GM19372 (cell line): ENCODE data around the gene RASSF1.

Source experiments
- ATAC-seq: cut with Tn5 transposase; IDR thresholded peaks from one replicate; pipeline ENCODE4 v1.9.1; 2021; ENCODE audit warnings: mild to moderate bottlenecking, low read depth, moderate library complexity; ENCODE audit not compliant: unreplicated experiment

The RASSF1 gene

DNA sequence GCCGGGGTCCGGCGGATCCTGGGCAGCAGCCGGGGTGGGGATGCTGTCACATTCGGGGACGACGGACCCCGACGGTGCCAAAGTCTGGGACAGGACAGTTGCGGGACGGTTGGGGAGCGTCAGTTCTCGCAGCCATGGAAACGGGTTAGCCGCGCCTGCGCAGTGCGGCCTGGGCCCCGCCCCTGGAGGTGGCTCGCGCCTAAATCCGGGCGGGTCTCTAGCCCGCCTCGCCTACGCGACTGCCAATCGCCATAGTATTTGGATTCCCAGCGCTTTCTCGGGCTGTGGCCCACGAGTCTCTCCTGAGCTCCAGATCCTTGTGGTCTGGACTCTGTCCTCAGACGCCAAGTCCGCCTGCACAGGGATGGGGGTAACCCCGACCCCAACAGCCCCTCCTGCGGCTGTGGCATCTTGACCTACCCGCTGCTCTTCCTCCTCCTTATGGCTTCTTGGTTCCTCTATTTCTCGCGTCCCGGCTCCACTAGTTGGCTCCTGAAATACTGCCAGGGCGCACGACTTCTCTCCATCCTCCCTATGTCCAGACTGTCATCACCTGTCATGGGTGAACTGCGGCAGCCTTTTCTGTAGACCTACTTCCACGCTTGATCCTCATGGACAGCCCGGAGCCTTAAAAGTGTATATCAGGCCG, 5.1 kb upstream of the RASSF1 start, which contains the start of gene ZMYND10:
Gene ZMYND10 (minus strand): TSS at position 147 of the 649 bp plus-strand sequence. CDS start 153 bp downstream, outside the sequence.
- no peak for ATAC-seq

GRCh38 chr3:50345008-50345407, 4.4 kb upstream of the RASSF1 start:
- no peak for ATAC-seq

DNA sequence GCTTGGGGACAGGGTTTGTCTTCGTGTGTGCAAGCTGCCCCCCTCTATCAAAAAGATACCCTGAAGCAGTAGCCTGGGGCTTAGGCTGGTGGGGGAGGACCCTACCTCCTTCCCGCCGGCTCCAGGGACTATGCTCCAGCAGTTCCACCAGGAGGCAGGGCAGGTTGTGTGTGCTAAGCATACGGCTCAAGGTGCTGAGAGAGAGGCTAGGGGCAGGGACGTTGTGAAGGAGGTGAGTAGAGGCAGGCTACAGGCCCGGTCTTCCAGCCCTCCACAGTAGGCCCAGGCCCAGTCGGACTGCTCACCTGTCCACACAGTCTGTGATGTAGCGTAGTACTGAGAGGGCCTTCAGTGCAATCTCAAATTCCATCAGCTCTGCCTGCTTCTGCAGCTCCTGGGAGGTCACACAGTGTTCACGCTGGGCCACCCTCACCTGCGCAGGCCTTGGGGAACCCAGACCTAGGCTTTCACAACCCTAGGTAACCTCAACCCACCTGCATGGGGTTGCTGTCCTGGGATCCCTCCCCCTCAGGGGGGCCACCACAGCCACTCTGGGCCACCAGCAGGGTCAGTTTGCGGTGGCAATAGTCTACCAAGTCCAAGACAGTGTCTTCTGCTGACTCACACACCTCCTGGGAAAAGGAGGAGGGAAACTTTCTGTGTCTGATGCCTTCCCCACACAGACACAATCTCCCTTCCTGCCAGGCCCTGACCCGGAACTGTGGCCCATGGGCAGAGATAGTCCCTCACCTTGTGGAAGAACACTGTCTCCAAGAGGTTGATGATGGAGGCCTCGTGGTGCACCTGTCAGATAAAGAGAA, 2.4 kb upstream of the RASSF1 start:
- no peak for ATAC-seq

GRCh38 chr3:50341996-50342650, 1.5 kb upstream of the RASSF1 start:
- ATAC-seq, result no peak

DNA sequence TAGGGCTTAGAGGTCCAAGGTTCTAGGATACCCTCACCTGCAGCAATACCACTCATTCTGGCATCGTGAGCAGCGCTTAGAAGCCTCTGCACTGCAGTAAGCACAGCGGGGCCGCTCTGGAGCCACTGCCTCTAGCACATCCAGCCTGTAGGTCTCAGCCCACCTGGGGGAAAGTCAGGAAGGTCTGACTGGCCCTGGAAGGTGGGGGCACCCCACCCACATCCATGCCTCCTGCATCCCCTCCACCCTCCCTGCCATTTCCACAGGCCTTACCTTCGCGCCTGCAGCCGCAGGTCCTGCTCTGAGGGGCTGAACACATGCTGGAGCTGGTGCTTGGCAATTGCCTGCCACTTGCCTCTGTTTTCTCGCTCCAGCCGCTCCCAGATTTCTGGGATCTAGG, 901 bp upstream of the RASSF1 start:
- ATAC-seq, result no peak

DNA sequence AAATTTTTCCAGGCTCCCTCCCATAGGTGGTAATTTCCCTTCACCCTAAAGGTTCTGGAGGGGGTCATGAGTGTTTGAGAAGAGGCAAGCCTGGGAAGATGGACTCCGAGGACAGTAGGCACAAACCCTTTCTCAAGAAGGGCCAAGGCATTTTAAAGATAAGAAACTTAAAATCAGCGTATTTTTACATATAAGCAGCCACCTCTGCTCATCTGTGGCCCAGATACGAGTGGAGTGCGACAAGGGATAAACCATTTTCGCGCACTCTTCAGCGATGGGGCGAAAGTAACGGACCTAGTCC, 539 bp downstream of the RASSF1 start:
- no peak for ATAC-seq

GRCh38 chr3:50339485-50340146, 1.0 kb downstream of the RASSF1 start:
- ATAC-seq, result no peak

DNA sequence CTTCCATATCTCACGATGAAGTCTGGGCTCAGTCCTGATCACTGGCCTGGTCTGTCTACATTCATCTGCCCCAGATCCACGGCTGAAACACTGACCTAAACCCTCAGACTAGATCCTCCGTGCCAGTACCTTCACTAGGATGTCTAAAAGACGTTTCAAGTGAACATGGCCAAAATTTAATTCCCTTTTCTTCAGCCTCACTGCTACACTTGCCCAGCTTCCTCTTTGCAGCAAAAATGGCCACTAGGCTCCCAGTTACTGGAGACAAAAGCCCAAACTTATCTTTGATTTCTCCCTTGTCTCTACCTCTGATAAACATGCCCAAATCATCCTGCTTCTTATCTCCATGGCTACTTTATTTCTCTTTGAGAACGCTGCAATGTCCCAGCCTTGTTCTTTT, 1.7 kb downstream of the RASSF1 start:
- no peak for ATAC-seq

DNA sequence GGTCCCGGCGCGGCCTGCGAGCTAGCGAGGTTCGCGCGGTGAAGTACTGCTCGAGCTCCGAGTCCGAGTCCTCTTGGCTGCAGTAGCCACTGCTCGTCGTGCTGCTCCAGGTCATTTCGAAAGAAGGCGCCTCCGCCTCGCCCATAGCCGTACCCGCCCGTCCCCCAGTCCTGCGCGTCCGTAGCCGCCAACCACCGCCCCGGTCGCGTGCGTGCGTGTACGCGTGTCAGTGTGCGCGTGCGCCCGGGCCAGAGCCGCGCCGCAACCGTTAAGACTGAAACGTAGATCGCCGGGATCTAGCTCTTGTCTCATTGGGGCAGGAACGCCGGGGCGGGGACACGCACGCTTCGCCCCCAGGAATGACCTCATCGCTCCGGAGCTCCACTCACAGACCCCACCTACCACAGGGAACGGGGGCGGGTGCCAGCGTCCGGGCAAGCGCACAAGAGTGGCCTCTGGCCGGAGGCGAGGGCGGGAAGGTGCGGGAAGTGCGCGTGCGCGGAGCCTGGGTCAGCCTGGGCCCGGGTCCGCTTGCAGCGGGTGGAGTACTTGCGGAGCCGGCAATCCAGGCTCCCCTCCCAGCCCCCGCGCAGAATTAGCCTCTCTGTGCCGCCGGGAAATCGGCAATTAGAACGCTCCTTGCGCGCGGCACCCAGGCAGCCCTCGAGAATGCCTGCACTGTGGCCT, 3.3 kb downstream of the RASSF1 start:
- ATAC-seq, result peak; percentile 67

GRCh38 chr3:50336452-50337174, 4.0 kb downstream of the RASSF1 start:
- peak; percentile 33 for ATAC-seq

DNA sequence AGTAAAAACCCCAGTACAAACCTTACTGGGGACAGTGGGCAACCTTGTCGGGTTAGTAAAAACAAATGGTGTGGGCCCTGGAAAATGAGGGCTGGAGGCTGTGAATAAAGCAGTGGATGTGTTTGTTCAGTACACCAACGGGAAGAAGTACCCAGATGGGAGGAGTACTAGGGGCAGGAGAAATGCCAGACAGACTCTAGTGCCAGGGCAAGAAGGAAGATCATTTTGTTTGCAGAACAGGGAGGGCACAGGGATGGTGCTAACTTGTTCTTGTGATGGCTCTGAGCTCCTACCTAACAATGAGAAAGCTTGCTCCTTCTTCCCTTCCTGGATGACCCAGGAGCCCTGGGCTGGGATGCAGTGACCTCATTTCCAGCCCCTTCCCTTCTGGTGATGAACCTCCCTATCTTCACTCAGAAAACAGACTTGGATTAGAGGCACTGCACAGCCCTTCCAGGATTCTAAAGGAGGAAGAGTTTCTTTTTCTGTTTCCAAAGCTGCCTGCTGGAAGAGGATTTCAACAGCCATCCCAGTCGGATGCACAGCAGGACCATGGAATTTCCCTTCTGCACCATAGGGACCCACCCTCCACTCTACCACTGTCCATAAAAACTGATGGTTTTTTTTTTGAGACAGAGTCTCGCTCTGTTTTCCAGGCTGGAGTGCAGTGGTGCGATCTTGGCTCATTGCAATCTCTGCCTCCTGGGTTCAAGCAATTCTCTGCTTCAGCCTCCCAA, 6.1 kb downstream of the RASSF1 start:
- ATAC-seq, result no peak

- no peak for ATAC-seq
Measured at GRCh38 chr3:50333744-50334328, 6.8 kb downstream of the RASSF1 start.

- no peak for ATAC-seq
Measured at GRCh38 chr3:50331364-50331907, 9.2 kb downstream of the RASSF1 start.

DNA sequence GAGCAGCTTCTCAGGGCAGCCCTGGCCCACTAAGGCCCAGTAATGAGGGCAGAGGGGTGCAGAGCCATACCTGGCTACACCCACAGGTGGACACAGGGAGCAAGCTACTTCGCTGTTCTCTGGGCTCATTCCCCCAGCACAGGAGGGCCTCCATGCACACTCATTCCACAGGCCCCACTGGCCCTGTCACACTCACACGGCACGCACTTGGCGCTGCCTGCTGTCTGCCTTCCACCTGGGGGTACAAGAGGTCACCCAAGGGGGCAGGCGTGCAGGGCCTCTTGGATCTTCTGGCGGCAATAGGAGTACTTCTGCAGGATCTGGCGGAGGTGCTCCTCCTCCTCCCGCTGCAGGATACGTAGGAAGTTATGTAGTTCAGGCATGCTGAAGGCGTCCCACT, 10.3 kb downstream of the RASSF1 start:
- no peak for ATAC-seq

- peak; percentile 89 for ATAC-seq
Measured at GRCh38 chr3:50327943-50328691, 12.5 kb downstream of the RASSF1 start, which contains the start of gene TUSC2. Gene TUSC2, minus strand, starts transcription at chr3:50328223. Its CDS starts 124 bp downstream, at chr3:50328099.

DNA sequence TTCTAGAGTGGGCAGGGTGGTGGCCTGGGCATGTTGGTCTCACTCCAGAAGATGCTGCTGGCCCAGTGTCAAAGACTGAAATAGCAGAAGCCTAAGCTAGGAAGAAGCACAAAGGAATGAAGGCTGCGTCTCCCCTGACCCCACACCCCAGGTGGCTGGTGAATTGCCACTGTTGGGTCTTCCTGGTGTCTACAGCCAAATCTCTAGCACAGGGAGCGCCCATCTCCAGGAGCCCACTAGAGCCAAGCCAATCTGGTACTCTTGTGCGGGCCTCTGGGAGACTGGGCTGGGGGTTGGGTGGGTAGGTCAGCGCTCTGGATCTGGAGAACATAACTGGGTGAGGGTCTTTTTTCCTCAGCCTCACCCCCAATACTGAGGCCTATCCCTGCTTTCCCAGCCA, 13.5 kb downstream of the RASSF1 start:
- ATAC-seq, result no peak

DNA sequence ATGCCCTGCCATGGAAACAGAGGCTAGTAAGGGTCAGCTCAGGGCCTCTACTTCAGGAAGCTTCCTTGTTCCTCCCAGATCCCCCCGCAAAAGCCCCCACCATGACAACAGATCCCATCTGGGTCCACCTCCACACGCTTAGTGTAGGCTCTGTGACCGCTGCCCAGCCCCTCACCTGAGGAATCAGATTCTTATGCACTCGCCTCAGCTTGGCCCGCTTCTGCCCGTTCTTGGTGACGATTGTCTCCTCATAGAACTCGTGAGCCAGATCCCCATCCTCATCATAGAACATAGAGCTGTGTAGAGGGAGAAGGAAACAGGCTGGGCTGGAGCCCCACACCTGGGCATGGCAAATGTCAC, 14.5 kb downstream of the RASSF1 start:
- ATAC-seq, result no peak
